HFF-Myc (cell line): ENCODE measurements around the gene NRG2.

ENCODE experiments used
- DNase-seq: peaks from one replicate; pipeline ENCODE4 v3.0.0-alpha.2; 2011; ENCODE audit warnings: low read depth; ENCODE audit errors: extremely low read depth
- H3K4me3 ChIP-seq: replicated peaks from 2 replicates; pipeline ENCODE4 v1.5.1; 2011; ENCODE audit warnings: low read depth, mild to moderate bottlenecking, control low read depth, low read length
- TF ChIP-seq, protein P1 (sequence below): IDR thresholded peaks from 2 replicates; pipeline ENCODE4 v1.5.1; 2012; ENCODE audit warnings: mild to moderate bottlenecking, low read depth, low read length, control low read depth; ENCODE audit errors: missing control alignments

NRG2 gene

GRCh38 chr5:139812323-139812722, 230.8 kb downstream of the NRG2 start:
- no peak overlapping the region for H3K4me3 ChIP-seq
- DNase-seq: no peak

DNA sequence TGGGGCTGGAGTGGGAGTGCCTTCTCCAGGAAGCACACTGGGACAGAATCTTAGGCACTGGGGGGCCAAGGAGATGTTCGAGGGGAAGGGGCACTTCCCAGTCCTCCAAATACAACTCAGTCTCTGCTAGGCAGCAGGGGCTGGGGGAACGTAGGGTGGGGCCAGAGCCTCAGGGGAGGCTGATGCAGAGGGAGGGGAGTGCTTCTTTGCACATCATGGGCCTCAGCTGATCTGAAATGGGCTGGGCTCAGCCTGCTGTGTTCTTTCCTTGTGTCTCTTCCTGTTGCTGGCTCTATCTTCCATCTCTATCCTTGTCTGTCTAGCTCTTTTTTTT, 231.9 kb downstream of the NRG2 start:
- DNase-seq: no peak
- H3K4me3 ChIP-seq: no peak overlapping the region
- TF ChIP-seq, protein P1, sequence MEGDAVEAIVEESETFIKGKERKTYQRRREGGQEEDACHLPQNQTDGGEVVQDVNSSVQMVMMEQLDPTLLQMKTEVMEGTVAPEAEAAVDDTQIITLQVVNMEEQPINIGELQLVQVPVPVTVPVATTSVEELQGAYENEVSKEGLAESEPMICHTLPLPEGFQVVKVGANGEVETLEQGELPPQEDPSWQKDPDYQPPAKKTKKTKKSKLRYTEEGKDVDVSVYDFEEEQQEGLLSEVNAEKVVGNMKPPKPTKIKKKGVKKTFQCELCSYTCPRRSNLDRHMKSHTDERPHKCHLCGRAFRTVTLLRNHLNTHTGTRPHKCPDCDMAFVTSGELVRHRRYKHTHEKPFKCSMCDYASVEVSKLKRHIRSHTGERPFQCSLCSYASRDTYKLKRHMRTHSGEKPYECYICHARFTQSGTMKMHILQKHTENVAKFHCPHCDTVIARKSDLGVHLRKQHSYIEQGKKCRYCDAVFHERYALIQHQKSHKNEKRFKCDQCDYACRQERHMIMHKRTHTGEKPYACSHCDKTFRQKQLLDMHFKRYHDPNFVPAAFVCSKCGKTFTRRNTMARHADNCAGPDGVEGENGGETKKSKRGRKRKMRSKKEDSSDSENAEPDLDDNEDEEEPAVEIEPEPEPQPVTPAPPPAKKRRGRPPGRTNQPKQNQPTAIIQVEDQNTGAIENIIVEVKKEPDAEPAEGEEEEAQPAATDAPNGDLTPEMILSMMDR: no peak

More at GRCh38 chr5:139812323-139812722, 230.8 kb downstream of the NRG2 start:
- TF ChIP-seq, protein P1: no peak

DNA sequence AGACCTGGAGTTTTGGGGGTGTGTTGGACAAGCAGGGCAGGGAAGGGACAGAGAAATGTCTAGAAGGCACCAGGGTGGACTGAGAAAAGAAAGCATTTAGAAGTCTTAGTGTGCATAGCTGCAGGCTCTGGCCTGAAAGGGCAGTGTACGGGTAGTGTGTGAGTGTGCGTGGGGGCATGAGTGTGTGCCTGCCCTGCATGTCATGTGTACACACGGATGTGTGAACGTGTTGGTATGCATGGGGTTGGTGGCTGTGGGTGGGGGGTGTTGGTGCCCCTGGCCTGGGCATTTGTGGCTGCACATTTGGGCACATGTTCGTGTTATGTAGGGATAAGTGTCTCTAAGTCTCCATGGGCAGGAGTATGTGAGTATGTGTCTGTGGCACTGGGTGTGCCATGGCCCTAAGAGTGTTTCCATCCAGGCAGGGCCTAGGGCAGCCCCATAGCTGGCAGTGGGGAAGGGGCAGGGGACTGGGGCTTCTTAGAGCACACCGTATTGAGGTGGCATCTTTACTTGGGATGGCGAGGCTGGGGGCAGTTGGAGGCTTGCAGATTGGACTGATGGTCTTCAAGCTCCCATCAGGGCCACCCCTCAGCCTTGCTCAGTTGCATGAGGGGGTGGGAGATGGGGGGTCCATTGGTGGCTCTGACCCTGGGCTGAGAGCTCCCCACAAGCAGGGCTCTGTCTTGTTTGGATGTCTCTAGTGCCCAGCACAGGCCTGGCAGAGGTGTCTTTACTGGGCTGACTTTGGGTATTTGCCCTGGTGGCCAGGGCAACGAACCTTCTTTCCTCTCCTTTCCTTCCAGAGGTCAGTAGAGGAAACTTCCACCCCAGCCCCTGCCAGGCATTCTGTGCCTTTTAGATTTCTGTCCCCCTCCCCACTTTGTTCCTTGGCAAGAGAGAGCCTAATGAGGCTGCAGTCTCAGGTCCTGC, 232.5 kb downstream of the NRG2 start:
- DNase-seq: no peak
- TF ChIP-seq, protein P1: no peak
- no peak overlapping the region for H3K4me3 ChIP-seq

DNA sequence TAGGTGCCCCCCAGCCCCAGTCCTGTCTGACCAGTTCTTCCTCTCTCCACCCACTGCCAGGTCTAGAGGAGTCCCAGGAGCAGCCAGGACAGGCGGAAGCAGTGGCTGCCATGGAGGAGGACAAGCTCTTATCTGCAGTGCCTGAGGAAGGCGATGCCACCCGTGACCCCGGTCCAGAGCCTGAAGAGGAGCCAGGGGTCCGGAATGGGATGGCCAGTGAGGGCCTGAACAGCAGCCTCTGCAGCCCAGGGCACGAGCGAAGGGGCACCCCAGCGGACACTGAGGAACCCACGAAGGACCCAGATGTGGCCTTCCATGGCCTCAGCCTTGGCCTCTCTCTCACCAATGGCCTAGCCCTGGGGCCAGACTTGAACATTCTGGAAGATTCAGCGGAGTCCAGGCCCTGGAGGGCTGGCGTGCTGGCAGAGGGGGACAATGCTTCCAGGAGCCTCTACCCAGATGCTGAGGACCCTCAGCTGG, 233.7 kb downstream of the NRG2 start:
- TF ChIP-seq, protein P1: no peak
- H3K4me3 ChIP-seq: no peak overlapping the region
- no peak for DNase-seq

DNA sequence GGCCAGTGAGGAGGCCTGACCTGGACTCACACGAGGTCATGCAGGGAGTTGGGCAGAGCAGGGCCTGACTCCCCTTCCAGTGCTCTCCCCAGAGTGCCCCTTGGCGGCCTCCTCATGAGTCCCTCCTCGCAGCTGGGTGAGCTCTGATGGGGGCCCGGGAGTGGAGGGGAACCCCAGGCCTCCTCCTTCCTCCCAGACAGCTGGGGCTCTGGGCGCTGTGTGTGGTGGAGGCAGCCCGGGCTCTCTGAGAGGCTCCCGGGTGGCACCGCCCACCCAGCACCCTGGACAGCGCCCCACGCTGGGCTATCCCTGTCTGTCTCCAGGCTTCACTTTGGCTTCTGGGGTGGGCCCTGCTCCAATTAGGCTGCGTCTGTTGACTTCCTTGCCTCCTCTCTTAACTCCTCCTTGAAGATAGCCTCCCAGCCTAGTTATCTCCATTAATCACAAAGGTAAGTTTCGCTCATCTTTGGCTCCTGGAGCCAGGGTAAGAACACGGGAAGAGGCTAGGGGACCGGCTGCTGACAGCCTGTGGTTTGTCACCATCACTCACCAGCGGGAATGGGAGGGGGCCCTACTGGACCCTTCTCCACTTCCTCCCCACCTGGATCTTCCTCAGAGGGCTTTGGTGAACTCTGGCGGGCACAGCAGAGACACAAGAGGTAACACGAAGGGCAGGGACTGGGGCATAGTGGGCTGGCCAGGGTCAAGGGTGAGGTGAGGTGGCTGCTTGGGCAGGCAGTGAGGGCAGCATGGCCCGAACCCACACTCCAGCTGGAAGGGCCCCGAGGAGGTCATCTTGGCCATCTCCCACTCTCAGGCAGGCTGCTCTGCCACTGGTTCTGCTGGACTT, 234.4 kb downstream of the NRG2 start:
- DNase-seq: peak; percentile 2
- no peak overlapping the region for H3K4me3 ChIP-seq
- TF ChIP-seq, protein P1: no peak

GRCh38 chr5:139807647-139808030, 235.5 kb downstream of the NRG2 start:
- TF ChIP-seq, protein P1: no peak
- DNase-seq: no peak
- no peak overlapping the region for H3K4me3 ChIP-seq
